ELF-1 (cell line): ENCODE results near the gene NID1.

Source experiments
- DNase-seq: peaks from one replicate; pipeline ENCODE4 v3.0.0-alpha.2; 2016; ENCODE audit warnings: low read depth, low spot score

Gene NID1

DNA sequence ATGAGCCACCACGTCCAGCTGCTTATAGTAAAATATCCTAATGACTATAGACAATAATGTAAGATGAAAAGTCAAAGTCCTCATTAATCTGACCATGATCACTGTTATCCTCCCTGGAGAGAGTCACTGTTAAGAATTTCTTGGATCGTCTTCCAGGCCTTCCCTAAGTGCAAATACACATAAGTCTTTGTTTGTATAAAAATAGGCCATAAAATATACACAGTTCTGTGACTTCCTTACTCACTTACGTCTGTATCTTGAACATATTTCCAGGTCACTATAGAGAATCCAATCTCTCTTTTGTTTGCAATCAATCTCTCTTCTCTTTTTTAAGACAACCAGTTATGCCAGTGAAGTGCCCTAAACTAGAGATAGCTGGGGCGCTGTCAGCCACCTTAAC lies 109.1 kb downstream of the NID1 start:
- no peak for DNase-seq

GRCh38 chr1:235954306-235955283 lies 110.3 kb downstream of the NID1 start:
- no peak for DNase-seq

DNA sequence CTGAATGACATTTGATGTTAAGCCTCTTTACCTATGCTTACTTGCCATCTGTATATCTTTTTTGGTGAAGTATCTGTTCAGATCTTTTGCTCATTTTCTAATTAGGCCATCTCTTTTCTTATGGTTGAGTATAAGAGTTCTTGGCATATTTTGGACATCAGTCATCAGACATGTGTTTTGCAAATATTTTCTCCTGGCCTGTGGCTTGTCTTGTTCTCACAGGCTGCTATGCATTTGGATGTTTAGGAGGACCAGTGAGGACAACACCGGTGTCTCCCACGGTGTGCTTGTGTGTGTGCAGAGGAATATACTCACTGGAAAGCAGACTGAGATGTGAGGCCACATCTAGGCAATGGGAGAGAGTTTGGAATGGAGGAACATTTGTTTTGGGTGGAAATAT lies 111.1 kb downstream of the NID1 start:
- no peak for DNase-seq

DNA sequence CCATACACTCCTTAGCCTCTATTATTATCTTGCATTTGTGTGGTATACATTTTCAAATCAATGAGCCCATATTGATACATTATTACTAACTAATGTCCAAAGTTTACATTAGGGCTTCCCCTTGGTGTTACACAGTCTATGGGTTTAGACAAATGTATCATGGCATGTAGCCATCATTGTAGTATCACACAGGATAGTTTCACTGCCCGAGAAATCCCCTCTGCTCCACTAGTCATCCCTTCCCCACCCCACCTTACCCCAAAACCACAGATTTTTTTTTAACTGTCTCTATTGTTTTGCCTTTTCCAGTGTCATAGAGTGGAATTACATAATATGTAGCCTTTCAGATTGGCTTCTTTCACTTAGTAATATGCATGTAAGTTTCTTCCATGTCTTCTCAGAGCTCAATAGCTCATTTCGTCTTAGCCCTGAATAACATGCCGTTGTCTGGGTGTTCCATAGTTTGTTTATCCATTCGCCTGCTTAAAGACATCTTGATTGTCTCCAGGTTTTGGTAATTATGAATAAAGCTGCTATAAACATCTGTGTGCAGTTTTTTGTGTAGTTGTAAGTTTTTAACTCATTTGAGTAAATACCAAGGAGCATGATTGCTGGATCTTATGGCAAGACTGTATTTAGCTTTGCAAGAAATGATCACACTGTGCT lies 111.8 kb downstream of the NID1 start:
- DNase-seq = no peak

- DNase-seq = no peak
Measured at GRCh38 chr1:235951661-235952060, 113.2 kb downstream of the NID1 start.

DNA sequence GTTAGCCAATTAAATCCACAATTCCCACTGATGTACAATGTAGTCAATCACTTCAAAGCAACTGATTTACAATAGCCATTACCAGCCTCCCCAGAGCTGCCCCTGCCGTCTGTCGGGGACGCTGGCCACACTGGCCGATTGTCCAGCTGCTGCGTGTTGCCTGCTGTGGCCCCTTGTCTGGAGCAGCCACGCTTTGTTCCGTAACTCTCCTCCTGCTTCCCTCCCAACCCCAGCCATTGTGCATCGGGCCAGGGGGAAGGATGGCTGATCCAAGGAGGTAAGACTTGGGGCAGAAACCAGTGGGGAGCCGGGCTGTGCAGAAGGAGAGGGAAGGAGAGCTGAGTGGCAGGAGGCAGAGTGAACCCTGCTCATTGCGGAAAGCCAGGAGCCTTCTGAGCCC lies 114.6 kb downstream of the NID1 start:
- no peak for DNase-seq

- DNase-seq = no peak
Measured at GRCh38 chr1:235948774-235949427, 116.0 kb downstream of the NID1 start.

DNA sequence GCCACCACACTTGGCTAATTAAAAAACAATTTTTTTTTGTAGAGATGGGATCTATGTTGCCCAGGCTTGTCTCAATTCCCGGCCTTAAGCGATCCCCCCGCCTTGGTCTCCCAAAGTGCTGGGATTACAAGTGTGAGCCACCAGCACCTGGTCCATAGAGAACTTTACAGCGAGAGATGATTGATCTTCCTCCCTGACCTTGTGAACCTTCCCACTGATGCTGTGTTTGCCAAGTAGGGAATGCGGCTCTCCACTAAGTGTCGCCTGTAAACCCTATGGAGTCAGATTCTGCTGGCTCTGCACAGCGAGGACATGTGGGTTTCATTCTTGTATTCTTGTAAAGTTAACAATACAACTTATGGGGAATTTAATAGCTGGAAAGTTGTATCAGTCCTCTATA lies 116.9 kb downstream of the NID1 start:
- DNase-seq = no peak

DNA sequence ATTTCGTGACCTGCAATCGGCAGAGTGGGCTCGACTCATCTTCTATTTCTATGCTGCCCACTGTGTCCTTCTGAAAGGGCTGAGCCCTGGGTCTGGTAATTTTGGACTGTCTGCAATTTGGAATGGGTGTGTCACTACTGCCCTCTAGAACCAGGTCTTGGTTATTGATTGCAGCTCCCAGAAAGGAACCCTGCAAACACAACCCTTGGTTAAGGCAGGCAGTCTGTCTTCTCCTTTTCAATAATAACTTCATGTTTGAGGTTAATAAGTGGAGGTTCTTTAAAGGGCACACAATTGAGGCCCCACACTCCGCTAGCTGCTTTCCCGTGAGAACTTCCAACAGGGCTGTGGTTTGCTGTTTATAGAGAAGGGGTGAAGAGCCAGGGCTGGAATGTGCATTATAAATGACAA lies 118.3 kb downstream of the NID1 start:
- DNase-seq = no peak

DNA sequence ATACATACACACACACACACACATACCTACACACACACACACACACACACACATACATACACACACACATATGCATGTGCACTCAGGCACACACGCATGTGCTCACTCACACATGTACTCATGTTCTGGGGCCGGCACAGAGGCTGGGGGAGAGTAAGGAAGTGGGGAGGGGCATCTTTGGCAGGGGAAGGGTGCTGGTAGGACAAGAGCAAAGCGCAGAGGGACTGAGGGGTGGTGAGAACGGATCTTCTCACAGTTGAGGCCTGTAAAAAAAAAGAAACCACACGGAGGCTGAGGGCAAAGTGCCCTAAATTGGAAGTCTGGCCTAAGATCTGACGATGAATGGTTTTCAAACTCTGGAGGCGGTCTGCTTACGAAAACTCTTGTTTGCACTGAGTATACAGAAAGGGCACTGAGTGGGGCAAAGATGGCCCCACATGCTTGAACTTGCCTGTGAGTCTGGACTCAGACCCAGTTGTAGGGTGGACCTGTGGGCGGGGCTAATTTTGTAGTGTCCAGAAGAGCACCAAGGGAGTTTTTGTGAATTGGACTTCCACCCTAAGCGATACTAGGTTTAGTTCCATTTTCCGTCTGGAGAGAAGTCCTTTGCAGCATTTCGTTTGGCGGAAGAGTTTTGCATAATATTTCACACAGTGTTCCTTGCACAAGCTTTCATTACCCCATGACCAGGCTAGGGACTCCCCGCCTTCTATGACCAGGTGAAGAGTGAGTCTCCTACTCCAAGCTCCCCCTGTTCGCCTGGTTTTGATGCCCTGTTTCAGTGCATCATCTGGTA lies 118.9 kb downstream of the NID1 start:
- DNase-seq = no peak

- DNase-seq = no peak
Measured at GRCh38 chr1:235943581-235944114, 121.2 kb downstream of the NID1 start.

GRCh38 chr1:235942979-235943575 lies 121.8 kb downstream of the NID1 start:
- no peak for DNase-seq

DNA sequence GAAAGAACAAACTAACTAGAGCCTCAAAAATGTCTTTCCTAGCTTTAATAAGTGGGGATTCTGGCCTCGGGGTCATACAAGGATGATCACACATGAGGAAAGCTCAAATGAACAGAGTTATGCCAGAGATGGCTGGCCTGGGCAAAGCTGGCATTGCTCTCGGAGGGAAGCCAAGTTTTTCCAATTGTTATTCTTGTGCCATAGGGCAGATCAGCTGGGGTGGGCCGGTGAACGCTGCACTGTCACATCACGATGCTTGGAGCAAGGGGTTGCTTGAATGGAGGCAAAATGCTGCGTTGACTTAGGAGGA lies 122.3 kb downstream of the NID1 start:
- DNase-seq = no peak

DNA sequence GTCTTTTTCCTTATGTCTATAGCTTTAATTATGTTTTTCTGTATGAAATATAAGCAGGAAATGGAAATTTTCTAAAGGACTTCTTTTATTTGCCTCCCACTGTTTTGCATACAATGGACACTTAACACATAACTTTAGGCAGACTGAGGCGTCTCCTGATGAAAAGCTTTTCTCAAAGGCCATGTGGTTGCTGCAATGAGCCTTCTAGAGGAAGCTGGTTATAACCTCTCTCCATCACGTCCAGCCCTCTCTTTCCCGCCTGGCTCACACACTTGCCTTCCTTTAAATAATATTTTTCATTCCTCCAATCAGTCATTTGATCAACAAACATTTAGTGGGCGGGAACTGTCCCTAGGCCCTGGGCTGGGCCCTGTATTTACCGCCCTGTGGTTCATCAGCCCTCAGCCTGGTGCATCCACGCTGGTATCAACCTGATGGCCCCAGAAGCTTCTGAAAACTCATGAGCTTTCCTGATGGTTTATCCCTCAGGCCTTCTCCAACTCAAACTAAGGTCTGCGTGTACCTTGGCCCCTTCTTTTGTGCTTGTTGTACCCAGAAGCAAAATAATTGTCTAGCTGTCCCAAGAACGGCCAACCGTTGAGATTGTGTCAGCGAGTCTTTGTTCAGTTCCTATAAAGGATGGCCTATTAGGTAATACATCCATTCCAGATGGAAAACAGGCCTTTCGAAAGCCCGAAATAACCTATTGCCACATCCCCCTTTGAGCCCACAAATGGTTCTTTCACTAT lies 122.8 kb downstream of the NID1 start:
- DNase-seq = no peak

- DNase-seq = no peak
Measured at GRCh38 chr1:235940285-235940684, 124.6 kb downstream of the NID1 start.

GRCh38 chr1:235939480-235939775 lies 125.5 kb downstream of the NID1 start:
- no peak for DNase-seq

DNA sequence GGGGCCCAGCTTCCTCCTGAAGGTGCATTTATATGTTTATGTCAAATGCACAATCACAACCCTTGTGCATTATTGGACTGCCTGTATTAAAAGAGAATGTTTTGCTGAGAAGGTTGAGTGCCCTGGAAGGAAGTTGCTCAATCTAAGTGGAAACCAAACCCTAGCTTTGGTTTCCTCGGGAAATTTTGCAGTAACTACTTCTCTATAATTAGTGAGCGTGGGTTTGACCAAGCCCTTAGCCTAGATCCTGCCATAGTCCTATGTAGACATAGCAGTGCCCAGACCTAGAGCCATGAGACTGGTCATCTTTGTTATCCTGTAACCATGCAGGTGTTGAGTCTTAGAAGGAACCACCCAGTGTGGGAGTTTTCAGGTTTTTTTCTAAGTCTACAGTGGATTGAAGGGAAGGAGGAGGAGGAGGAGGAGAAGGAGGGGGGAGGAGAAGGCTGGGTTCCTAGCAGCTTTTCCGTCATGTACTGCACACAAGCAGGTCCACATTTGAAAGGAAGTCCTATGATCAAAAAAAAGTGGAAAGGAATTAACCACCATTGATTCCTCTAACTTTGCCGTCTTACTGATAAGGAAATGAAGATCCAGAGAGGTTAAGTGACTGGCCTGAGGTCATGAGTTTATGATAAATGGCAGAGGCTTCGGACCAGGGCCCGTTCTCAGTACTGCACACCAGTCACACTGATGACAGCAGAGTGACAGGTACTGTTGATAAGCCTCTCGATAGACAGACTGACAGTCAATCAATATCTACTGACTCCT lies 126.0 kb downstream of the NID1 start:
- DNase-seq = no peak

- DNase-seq = no peak
Measured at GRCh38 chr1:235937123-235937522, 127.8 kb downstream of the NID1 start.

DNA sequence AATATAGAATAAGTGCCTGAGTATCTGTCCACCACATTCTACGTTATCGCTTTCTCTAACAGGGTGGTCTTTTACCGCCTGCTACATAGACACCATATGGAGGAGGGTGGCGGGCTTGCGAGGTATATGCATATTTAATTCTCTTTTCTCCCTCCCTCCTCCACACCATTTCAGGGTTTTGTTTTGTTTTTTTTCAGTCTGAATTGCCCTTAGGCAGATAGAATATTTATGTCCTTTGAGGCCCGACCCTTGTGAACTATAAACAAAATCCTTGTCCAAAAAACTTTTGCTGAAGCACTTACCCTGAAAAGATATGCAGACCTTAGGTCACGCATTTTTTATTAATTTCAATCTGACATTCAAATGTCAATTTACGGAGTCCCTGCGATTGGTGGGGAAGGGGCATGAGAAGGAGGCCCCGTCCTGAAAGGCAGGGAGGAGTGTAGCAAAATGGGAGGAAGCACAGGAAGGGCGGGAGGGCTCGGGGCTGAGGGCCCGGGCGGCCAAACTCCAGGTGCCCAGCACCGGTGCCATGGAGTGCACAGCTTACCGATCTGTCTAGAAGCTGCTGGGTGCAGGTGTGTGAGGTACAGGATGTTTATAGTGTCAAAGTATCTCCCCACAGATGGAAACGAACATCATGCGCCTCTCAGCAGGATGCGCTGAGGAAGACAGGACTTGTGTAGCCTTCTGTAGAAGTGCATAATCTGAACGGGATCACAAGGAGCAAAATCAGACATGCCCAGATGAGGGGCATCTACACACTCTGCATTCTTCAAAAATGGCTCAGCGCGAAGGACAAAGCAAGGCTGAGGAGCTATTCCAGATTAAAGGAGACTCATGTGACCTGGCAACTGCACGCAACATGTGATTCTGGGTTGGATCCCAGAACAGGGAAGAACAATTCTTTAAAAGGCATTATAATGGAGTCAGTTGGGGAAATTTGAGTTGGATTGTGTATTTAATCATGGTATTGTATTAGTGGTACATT lies 129.4 kb downstream of the NID1 start:
- no peak for DNase-seq
